Measurements from ENCODE around the gene GTF2E1. TPM values are rescaled to one million over a fixed set of nuclear protein-coding genes. Genes with fewer than 3 reads are reported as not detected.

GTF2E1 gene
- 59.0 TPM for total RNA-seq (ENCODE audit: unreplicated experiment)
- long read RNA-seq, transcript GTF2E1-201 (5 exons, 3,012 nt): major isoform, 14 of 16 reads
- long read RNA-seq, partial matches to known transcripts: 0 of 16 reads
- long read RNA-seq, other reads (novel, unspliced or antisense): 2 of 16 reads

DNA sequence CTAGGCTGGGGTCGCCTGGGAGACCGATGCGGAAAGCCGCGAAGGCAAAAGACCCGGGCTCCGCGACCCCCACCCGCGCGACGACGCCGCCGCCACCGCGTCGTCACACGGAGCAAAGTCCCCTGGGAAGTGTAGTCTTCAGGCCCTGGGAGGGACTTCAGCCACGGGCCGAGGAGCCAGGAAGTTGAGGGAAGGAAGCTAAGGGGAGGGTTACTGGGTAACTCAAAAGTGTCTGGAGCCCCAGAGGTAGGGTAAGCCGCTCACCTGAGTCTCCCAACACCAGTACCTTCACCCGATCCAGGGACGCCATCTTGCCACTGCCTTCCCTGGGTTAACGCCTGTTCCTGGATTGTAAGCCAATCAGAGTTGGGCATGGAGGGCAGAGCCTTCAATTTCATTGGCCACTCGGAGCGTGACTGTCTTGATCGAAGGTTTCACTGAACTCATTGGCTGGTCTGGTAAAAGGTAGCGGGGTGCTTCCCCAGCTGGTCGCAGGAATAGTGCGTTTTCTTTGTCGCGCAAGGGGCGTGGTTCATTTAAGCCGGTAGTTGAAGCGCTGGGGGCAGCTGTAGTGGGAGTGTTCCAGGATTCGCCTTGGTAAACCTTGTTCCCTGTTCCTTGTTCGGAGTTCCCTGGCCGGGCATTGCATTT lies at the start of gene GTF2E1, which contains the start of gene RABL3:
Gene GTF2E1 (plus strand): TSS at position 547 of the 651 bp plus-strand sequence. CDS start 7,809 bp downstream, outside the sequence.
Gene RABL3 (minus strand): TSS at position 319 of the 651 bp plus-strand sequence. CDS start 9 bp downstream, at position 310.
- no peak for TF ChIP-seq CTCF (IDR thresholded peaks at IDR 0.05; ENCODE audit: unreplicated experiment)
- DNase-seq (ENCODE audit: low spot score): peak; percentile 95
- Mint-ChIP-seq H3K36me3 (ENCODE audit: low read depth, unreplicated experiment) (peaks cover 13% of the 10 kb centered on the region), H3K27me3 (ENCODE audit: unreplicated experiment) (peaks cover 7% of the 10 kb centered on the region), H3K9me3 (ENCODE audit: unreplicated experiment) (peaks cover under 1% of the 10 kb centered on the region), H3K4me1 (ENCODE audit: unreplicated experiment) (peaks cover 35% of the 10 kb centered on the region), H3K27ac (ENCODE audit: unreplicated experiment) (peak within 1 kb of the TSS; percentile 93), H3K4me3 (ENCODE audit: unreplicated experiment) (peak within 1 kb of the TSS; percentile 92)

GRCh38 chr3:120693439-120694171 lies 48.9 kb upstream of the GTF2E1 start:
- Mint-ChIP-seq H3K4me1 (ENCODE audit: unreplicated experiment) (peaks cover 5% of the 10 kb centered on the region), H3K4me3 (ENCODE audit: unreplicated experiment) (no peak overlapping the region), H3K27me3 (ENCODE audit: unreplicated experiment) (peaks cover 1% of the 10 kb centered on the region), H3K9me3 (ENCODE audit: unreplicated experiment) (no peaks in the 10 kb centered on the region), H3K27ac (ENCODE audit: unreplicated experiment) (peak overlapping the region; percentile 79), H3K36me3 (ENCODE audit: low read depth, unreplicated experiment) (peaks cover 5% of the 10 kb centered on the region)
- no peak for DNase-seq (ENCODE audit: low spot score)
- no peak for TF ChIP-seq CTCF (IDR thresholded peaks at IDR 0.05; ENCODE audit: unreplicated experiment)

DNA sequence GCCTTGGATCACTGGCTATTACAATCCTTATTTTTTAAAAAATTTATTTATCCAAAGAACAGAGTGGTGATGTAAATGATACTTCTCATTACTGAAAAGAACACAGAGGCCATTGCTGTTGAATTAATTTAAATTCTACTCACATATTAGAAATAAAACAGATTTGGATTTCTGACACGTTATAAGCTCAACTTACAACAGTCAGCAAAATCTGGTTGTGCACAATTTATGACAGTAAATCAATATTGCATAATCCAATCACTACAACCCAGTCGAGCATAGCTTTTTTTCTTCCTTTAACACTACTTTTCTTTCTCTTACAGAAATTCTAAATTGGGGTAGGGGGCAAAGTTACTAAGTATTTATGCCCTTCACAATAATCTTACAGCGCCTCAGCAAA lies 43.2 kb upstream of the GTF2E1 start:
- no peak overlapping the region for H3K4me3 Mint-ChIP-seq (ENCODE audit: unreplicated experiment)
- no peak for TF ChIP-seq CTCF (IDR thresholded peaks at IDR 0.05; ENCODE audit: unreplicated experiment)
- peaks cover 2% of the 10 kb centered on the region for H3K4me1 Mint-ChIP-seq (ENCODE audit: unreplicated experiment)
- no peak overlapping the region for H3K27ac Mint-ChIP-seq (ENCODE audit: unreplicated experiment)
- no peaks in the 10 kb centered on the region for H3K9me3 Mint-ChIP-seq (ENCODE audit: unreplicated experiment)
- peaks cover 1% of the 10 kb centered on the region for H3K27me3 Mint-ChIP-seq (ENCODE audit: unreplicated experiment)
- H3K36me3 Mint-ChIP-seq (ENCODE audit: low read depth, unreplicated experiment): peaks cover 10% of the 10 kb centered on the region
- DNase-seq (ENCODE audit: low spot score): no peak

DNA sequence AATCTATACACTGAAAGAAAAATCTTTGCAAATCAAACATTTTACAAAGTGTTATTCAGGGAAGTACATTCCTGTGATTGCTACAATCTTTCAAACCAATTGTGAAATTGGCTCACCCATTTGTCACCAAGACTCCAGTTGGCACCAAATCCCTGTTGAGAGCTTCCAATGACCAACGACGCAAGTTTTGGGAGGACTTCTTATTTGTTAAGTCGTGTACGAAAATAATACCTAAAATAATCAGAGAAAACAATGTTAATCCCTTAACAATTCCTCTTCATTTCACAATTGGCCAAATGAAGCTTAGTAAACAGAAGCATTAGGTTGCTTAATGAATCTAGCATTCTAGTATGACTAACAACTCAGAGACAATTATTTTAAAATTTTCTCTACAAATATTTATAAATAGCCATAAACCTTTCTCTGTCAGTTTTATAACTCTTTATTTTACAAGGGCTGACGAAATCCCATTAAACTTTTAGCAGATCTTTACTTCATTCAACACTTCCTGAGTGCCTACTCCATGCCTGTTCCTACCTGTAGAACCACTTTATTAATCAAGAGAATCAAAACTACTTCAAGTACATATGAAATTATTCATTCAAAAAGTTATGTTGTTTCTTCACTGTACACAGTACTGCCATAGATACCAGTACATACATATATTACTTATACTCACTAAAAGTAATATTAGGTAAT lies 36.5 kb upstream of the GTF2E1 start:
- Mint-ChIP-seq H3K4me1 (ENCODE audit: unreplicated experiment) (no peaks in the 10 kb centered on the region), H3K36me3 (ENCODE audit: low read depth, unreplicated experiment) (peaks cover 10% of the 10 kb centered on the region), H3K9me3 (ENCODE audit: unreplicated experiment) (no peaks in the 10 kb centered on the region), H3K4me3 (ENCODE audit: unreplicated experiment) (no peak overlapping the region), H3K27ac (ENCODE audit: unreplicated experiment) (no peak overlapping the region), H3K27me3 (ENCODE audit: unreplicated experiment) (no peaks in the 10 kb centered on the region)
- no peak for TF ChIP-seq CTCF (IDR thresholded peaks at IDR 0.05; ENCODE audit: unreplicated experiment)
- DNase-seq (ENCODE audit: low spot score): no peak

Measured in endothelial cell (in vitro differentiated cells).